A375 (cell line): ENCODE measurements around the gene CCDC134. TPM values are rescaled to one million over a fixed set of nuclear protein-coding genes. Genes with fewer than 3 reads are reported as not detected.

ENCODE experiments used
- total RNA-seq: library from RNA; depleted of rRNA; stranded (reverse); fragments of >200 nt; shearing (Covaris generic); gene quantifications from 2 replicates; pipeline ENCODE4 v1.2.3, GENCODE V29; 2014; rRNA removed

The CCDC134 gene
- total RNA-seq, result 5.6 and 7.4 TPM in 2 replicates

GRCh38 chr22:41800348-41801146 is at the start of gene CCDC134:
TSS of gene CCDC134 (plus strand) at chr22:41800679. CDS start at chr22:41808891, 8,212 bp downstream.

DNA sequence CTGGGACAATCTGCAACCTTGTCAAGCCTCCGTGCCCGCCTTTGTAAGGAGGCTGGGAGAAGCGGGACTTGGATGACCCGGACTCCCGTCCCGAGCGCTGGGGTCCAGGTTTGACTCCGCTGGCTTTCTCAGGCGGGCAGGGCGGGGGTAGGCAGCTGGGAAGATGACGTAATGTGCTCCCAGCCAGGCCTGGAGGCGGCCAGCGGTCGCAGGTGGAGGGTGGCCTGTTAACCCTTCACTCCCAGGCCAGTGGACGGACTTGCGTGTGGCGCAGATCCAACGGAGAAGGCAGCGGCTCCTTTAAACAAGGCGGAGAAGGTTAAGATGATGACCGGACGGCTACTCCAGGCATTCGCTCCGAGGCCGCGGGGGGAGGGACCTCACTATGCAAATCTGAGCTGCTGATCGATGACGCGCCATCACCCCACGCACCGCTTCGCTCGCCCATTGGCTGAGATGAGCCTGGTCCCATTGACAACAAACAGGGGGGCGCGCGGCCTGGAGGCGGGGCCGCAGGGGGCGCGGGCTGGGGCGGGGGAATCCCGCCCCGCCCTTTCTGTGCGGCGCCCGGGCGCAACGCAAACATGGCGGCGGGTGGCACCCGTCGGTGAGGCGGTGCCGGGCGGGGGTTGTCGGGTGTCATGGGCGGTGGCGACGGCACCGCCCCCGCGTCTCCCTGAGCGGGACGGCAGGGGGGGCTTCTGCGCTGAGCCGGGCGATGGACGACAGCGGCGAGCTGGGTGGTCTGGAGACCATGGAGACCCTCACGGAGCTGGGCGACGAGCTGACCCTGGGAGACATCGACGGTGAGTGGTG is 32.3 kb downstream of the CCDC134 start, which contains the start of gene SREBF2:
SREBF2 (plus strand) TSS at position 553 of the 816 bp plus-strand sequence; CDS start at position 719, 166 bp downstream.

Other genes with a start within 250 kb of the CCDC134 start
- gene CSDC2, start 239.7 kb upstream of the CCDC134 start, total RNA-seq, result 0.13 TPM in 1 of 2 replicates, not detected in the other
- 13.2 and 16.8 TPM in 2 replicates for gene PMM1, start 210.8 kb upstream of the CCDC134 start, total RNA-seq
- gene DESI1, start 179.6 kb upstream of the CCDC134 start, total RNA-seq, result 19.8 and 25.2 TPM in 2 replicates
- 310 and 343 TPM in 2 replicates for gene XRCC6, start 179.4 kb upstream of the CCDC134 start, total RNA-seq
- 150 and 170 TPM in 2 replicates for gene SNU13, start 111.8 kb upstream of the CCDC134 start, total RNA-seq
- gene MEI1, start 101.2 kb upstream of the CCDC134 start, total RNA-seq, result 0.11 TPM in 1 of 2 replicates, not detected in the other
- 39.7 and 51.8 TPM in 2 replicates for gene SREBF2, start 32.4 kb downstream of the CCDC134 start, total RNA-seq
- gene SHISA8, start 114.4 kb downstream of the CCDC134 start, total RNA-seq, result not detected in 2 replicates
- 0.34 and 0.37 TPM in 2 replicates for gene TNFRSF13C, start 126.1 kb downstream of the CCDC134 start, total RNA-seq
- 34.2 and 45.4 TPM in 2 replicates for gene CENPM, start 146.5 kb downstream of the CCDC134 start, total RNA-seq
- gene SEPTIN3, start 168.8 kb downstream of the CCDC134 start, total RNA-seq, result 0.57 and 0.98 TPM in 2 replicates
- gene WBP2NL, start 198.1 kb downstream of the CCDC134 start, total RNA-seq, result 0.13 TPM in 1 of 2 replicates, not detected in the other